Measurements from ENCODE around the gene PLAU. TPM values are rescaled to one million over a fixed set of nuclear protein-coding genes. Genes with fewer than 3 reads are reported as not detected.

The PLAU gene
- 112 and 118 TPM in 2 replicates for total RNA-seq
- long read RNA-seq, transcript PLAU-201 (11 exons, 2,321 nt), result major isoform, 1,145 of 1,309 reads
- long read RNA-seq, partial matches to known transcripts, result 64 of 1,309 reads
- long read RNA-seq, other reads (novel, unspliced or antisense), result 100 of 1,309 reads

- Mint-ChIP-seq H3K4me3 (ENCODE audit: unreplicated experiment) (peak within 1 kb of the TSS; percentile 97), H3K36me3 (ENCODE audit: unreplicated experiment) (peaks cover 30% of the 10 kb centered on the region), H3K27ac (ENCODE audit: unreplicated experiment) (peak within 1 kb of the TSS; percentile 94), H3K9me3 (ENCODE audit: unreplicated experiment) (no peaks in the 10 kb centered on the region), H3K4me1 (ENCODE audit: unreplicated experiment) (peaks cover 94% of the 10 kb centered on the region), H3K27me3 (ENCODE audit: unreplicated experiment) (no peaks in the 10 kb centered on the region)
- peak; percentile 86 for DNase-seq (ENCODE audit: extremely low spot score, unreplicated experiment)
- no peak for TF ChIP-seq CTCF (IDR thresholded peaks at IDR 0.05)
These were observed at the start of gene PLAU for GRCh38 chr10:73910764-73911552. PLAU (plus strand) TSS chr10:73911132; CDS start chr10:73911556, 424 bp downstream.

DNA sequence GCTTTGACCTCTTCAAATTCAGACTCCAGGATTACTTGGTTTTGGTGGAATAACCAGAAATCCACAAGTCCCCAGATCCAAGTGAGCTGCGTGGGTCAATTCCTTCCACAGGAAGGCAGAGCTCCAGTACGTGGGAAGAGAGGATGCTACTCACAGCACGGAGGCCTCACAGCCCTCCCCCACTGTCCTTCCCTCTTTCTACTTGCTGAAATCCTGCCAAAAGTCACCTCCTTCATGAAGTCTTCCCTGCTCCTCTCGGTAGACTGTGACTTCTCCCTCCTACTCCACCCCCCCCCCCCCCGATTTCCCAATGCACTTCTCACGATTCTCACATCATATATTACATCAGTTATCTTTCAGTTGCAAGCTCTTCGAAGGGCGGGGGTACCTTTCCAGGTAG is 48.9 kb upstream of the PLAU start:
- TF ChIP-seq CTCF (IDR thresholded peaks at IDR 0.05), result no peak
- no peaks in the 10 kb centered on the region for H3K27me3 Mint-ChIP-seq (ENCODE audit: unreplicated experiment)
- peaks cover 21% of the 10 kb centered on the region for H3K4me1 Mint-ChIP-seq (ENCODE audit: unreplicated experiment)
- DNase-seq (ENCODE audit: extremely low spot score, unreplicated experiment), result no peak
- no peak overlapping the region for H3K4me3 Mint-ChIP-seq (ENCODE audit: unreplicated experiment)
- H3K27ac Mint-ChIP-seq (ENCODE audit: unreplicated experiment), result no peak overlapping the region
- H3K9me3 Mint-ChIP-seq (ENCODE audit: unreplicated experiment), result no peaks in the 10 kb centered on the region
- H3K36me3 Mint-ChIP-seq (ENCODE audit: unreplicated experiment), result peaks cover 25% of the 10 kb centered on the region

DNA sequence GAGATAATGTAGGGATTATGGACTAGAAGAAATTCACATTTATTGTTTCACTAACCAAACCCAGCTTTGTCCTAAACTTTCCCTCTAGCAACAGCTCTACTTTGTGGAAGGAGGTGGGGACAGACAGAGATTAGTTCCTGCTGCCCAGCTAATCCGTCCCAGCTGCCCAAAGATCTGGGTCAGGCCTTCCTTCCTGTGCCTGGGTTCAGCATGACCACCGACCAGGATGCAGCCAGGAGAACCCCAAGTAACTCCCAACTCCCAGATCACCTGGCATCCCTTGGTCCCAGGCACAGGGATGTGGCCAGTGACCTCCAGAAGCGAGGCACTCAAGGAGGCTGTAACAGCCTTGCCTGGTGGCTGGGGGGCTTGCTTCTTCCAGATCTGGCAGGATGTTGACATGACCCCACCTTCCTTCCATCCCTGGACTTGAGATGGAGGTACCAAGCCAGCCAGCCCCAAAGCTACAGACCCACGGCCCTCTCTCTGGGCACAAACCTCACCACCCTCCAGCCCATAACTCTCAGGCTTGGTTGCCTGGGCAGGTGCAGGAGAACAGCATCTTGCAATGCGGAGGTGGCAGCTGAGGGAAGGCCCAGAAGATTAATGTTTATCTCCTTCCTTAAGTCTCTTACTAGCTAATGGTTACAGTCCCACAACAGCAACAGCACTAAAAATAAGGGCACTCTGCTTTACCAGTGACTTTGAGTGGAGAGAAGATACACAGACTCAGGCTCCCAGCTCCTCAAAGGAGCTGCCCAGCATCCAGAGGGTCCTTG is 47.7 kb upstream of the PLAU start:
- no peak for TF ChIP-seq CTCF (IDR thresholded peaks at IDR 0.05)

DNA sequence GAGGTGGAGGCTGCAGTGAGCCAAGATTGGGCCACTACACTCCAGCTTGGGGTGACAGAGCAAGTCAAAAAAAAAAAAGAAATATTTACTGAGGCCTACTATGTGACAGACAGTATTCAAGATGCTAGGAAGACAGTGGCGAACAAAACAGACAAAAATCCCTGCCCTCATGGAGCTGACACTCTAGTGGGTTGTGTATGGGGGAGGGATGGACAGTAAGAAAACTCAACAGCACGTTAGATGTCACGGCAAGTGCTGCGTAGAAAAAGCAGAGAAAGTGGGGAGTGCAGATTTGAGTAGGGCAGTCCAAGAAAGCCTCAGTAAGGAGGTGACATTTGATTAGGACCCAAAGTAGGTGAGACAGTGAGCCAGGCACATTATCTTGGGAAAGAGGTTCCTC is 46.7 kb upstream of the PLAU start:
- no peak for DNase-seq (ENCODE audit: extremely low spot score, unreplicated experiment)
- H3K4me1 Mint-ChIP-seq (ENCODE audit: unreplicated experiment), result peaks cover 27% of the 10 kb centered on the region
- no peaks in the 10 kb centered on the region for H3K27me3 Mint-ChIP-seq (ENCODE audit: unreplicated experiment)
- no peaks in the 10 kb centered on the region for H3K9me3 Mint-ChIP-seq (ENCODE audit: unreplicated experiment)
- H3K27ac Mint-ChIP-seq (ENCODE audit: unreplicated experiment), result no peak overlapping the region
- H3K36me3 Mint-ChIP-seq (ENCODE audit: unreplicated experiment), result peaks cover 20% of the 10 kb centered on the region
- TF ChIP-seq CTCF (IDR thresholded peaks at IDR 0.05), result no peak
- H3K4me3 Mint-ChIP-seq (ENCODE audit: unreplicated experiment), result no peak overlapping the region

More for the DNA sequence above, 47.7 kb upstream of the PLAU start:
- no peak for DNase-seq (ENCODE audit: extremely low spot score, unreplicated experiment)
- peaks cover 25% of the 10 kb centered on the region for H3K36me3 Mint-ChIP-seq (ENCODE audit: unreplicated experiment)
- H3K27me3 Mint-ChIP-seq (ENCODE audit: unreplicated experiment), result no peaks in the 10 kb centered on the region
- no peaks in the 10 kb centered on the region for H3K9me3 Mint-ChIP-seq (ENCODE audit: unreplicated experiment)
- no peak overlapping the region for H3K4me3 Mint-ChIP-seq (ENCODE audit: unreplicated experiment)
- peaks cover 30% of the 10 kb centered on the region for H3K4me1 Mint-ChIP-seq (ENCODE audit: unreplicated experiment)
- no peak overlapping the region for H3K27ac Mint-ChIP-seq (ENCODE audit: unreplicated experiment)

- Mint-ChIP-seq H3K36me3 (ENCODE audit: unreplicated experiment) (peaks cover 18% of the 10 kb centered on the region), H3K4me1 (ENCODE audit: unreplicated experiment) (peaks cover 21% of the 10 kb centered on the region), H3K9me3 (ENCODE audit: unreplicated experiment) (no peaks in the 10 kb centered on the region), H3K27me3 (ENCODE audit: unreplicated experiment) (no peaks in the 10 kb centered on the region), H3K4me3 (ENCODE audit: unreplicated experiment) (no peak overlapping the region), H3K27ac (ENCODE audit: unreplicated experiment) (no peak overlapping the region)
- no peak for TF ChIP-seq CTCF (IDR thresholded peaks at IDR 0.05)
- no peak for DNase-seq (ENCODE audit: extremely low spot score, unreplicated experiment)
These were observed 45.8 kb upstream of the PLAU start for GRCh38 chr10:73865107-73865458.
